Hepatocyte (in vitro differentiated cells): ENCODE data around the gene NRP1. TPM values are rescaled to one million over a fixed set of nuclear protein-coding genes. Genes with fewer than 3 reads are reported as not detected.

Source experiments
- DNase-seq: peaks from one replicate; pipeline ENCODE4 v3.0.0-alpha.2; 2016; ENCODE audit warnings: low spot score
- H2AFZ ChIP-seq: fragments of 200-600 bp; sonication (generic); 2 replicates; pipeline ENCODE4 v1.6.0; 2016; ENCODE audit warnings: antibody characterized with exemption, mild to moderate bottlenecking
- H3K27ac ChIP-seq: fragments of 200-600 bp; sonication (generic); 2 replicates; pipeline ENCODE4 v1.5.1; 2016; ENCODE audit warnings: mild to moderate bottlenecking
- H3K27me3 ChIP-seq: fragments of 200-600 bp; sonication (generic); 2 replicates; pipeline ENCODE4 v1.6.1; 2016
- H3K36me3 ChIP-seq: fragments of 200-600 bp; sonication (generic); replicated peaks from 2 replicates; pipeline ENCODE4 v1.5.1; 2016; ENCODE audit warnings: low read depth; ENCODE audit not compliant: insufficient read depth
- H3K4me1 ChIP-seq: fragments of 200-600 bp; sonication (generic); 2 replicates; pipeline ENCODE4 v1.5.1; 2016; ENCODE audit warnings: mild to moderate bottlenecking, moderate library complexity; ENCODE audit not compliant: insufficient read depth
- H3K4me2 ChIP-seq: fragments of 200-600 bp; sonication (generic); 2 replicates; pipeline ENCODE4 v1.6.0; 2016
- H3K4me3 ChIP-seq: fragments of 200-600 bp; sonication (generic); 2 replicates; pipeline ENCODE4 v1.5.1; 2016; ENCODE audit warnings: mild to moderate bottlenecking
- H3K79me2 ChIP-seq: fragments of 200-600 bp; sonication (generic); 2 replicates; pipeline ENCODE4 v1.6.0; 2017; ENCODE audit warnings: mild to moderate bottlenecking
- H3K9me2 ChIP-seq: fragments of 200-600 bp; sonication (generic); replicated peaks from 2 replicates; pipeline ENCODE4 v1.6.0; 2017; ENCODE audit warnings: mild to moderate bottlenecking; ENCODE audit not compliant: insufficient read depth
- H3K9me3 ChIP-seq: fragments of 200-600 bp; sonication (generic); 2 replicates; pipeline ENCODE4 v1.5.1; 2016; ENCODE audit warnings: low read depth, mild to moderate bottlenecking
- H4K20me1 ChIP-seq: fragments of 200-600 bp; sonication (generic); 2 replicates; pipeline ENCODE4 v1.6.0; 2016; ENCODE audit warnings: mild to moderate bottlenecking; ENCODE audit not compliant: insufficient read depth, poor library complexity, severe bottlenecking
- CTCF ChIP-seq: fragments of 200-600 bp; sonication (generic); IDR thresholded peaks from 2 replicates; pipeline ENCODE4 v1.5.1; 2016; ENCODE audit warnings: antibody characterized with exemption, mild to moderate bottlenecking; ENCODE audit not compliant: poor library complexity
- EZH2 ChIP-seq: fragments of 200-600 bp; sonication (generic); IDR thresholded peaks from 2 replicates; pipeline ENCODE4 v1.6.1; 2016; ENCODE audit warnings: antibody characterized with exemption, mild to moderate bottlenecking, borderline replicate concordance
- EZH2phosphoT487 ChIP-seq: fragments of 200-600 bp; sonication (generic); IDR thresholded peaks from one replicate; pipeline ENCODE4 v1.6.1; 2018; ENCODE audit warnings: antibody characterized with exemption, mild to moderate bottlenecking, low read depth, moderate library complexity; ENCODE audit not compliant: unreplicated experiment, severe bottlenecking
- WGBS: methylation state at CpG from one replicate; pipeline ENCODE4 v1.1.6; 2016; ENCODE audit warnings: low lambda C conversion rate; ENCODE audit errors: missing lambda C conversion rate; 5-methylcytosine and 5-hydroxymethylcytosine counted together
- polyA plus RNA-seq: library from polyadenylated mRNA; unstranded; fragments of >200 nt; fragmentation: Nextera tagmentation; extraction: Ambion mirVana; gene quantifications from 2 replicates; pipeline ENCODE4 v1.2.1, GENCODE V29; 2016
- total RNA-seq: library from RNA; depleted of rRNA; stranded (reverse); fragments of >200 nt; gene quantifications from 2 replicates; pipeline ENCODE4 v1.2.3, GENCODE V29; 2014

Gene NRP1
- total and polyA plus RNA-seq, 2 experiments from 2014 or later: 32.2 to 46.9 TPM

GRCh38 chr10:33307835-33308234 lies 26.6 kb downstream of the NRP1 start:
- Histone ChIP-seq H3K4me3 (no peak overlapping the region), H3K36me3 (no peaks in the 10 kb centered on the region), H3K9me2 (no peaks in the 10 kb centered on the region), H2AFZ (no peak overlapping the region), H3K4me2 (no peak overlapping the region), H3K4me1 (peaks cover 10% of the 10 kb centered on the region), H3K79me2 (peaks cover 75% of the 10 kb centered on the region), H3K27me3 (no peaks in the 10 kb centered on the region), H3K27ac (no peak overlapping the region), H3K9me3 (no peaks in the 10 kb centered on the region), H4K20me1 (no peaks in the 10 kb centered on the region)
- no peak for TF ChIP-seq EZH2phosphoT487
- no peak for TF ChIP-seq CTCF
- no peak for TF ChIP-seq EZH2
- DNase-seq: no peak
- WGBS: 88% methylated on average over 5 of the region's 5 CpGs

GRCh38 chr10:33306701-33307519 lies 27.6 kb downstream of the NRP1 start:
- H3K4me1 ChIP-seq: peaks cover 10% of the 10 kb centered on the region
- peak; percentile 45 for DNase-seq
- no peaks in the 10 kb centered on the region for H4K20me1 ChIP-seq
- H3K4me2 ChIP-seq: peak overlapping the region; percentile 36
- H3K79me2 ChIP-seq: peaks cover 77% of the 10 kb centered on the region
- H3K9me3 ChIP-seq: no peaks in the 10 kb centered on the region
- WGBS: 74% methylated on average over 4 of the region's 4 CpGs
- no peaks in the 10 kb centered on the region for H3K36me3 ChIP-seq
- H3K4me3 ChIP-seq: no peak overlapping the region
- H3K9me2 ChIP-seq: no peaks in the 10 kb centered on the region
- no peak overlapping the region for H2AFZ ChIP-seq
- TF ChIP-seq CTCF (no peak), EZH2 (no peak), EZH2phosphoT487 (no peak)
- H3K27ac ChIP-seq: peak overlapping the region; percentile 63
- no peaks in the 10 kb centered on the region for H3K27me3 ChIP-seq

DNA sequence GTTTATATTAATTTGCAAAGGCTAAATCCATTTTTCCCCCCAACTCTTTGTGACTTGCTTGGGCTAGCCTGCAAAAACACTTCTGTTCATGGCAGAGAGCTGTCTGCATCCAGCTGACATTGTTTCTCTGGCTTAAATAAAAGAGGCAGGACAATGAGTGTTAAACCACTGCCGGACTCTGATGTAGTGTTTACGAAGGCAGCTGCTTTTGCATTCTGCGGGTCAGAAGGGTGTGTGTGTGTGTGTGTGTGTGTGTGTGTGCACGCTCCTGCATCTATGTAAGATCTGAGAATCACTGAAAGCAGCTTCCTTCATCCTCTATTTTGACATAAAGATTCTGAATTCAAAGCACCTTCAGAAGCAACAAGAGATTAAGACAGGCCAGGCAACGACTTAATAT lies 28.3 kb downstream of the NRP1 start:
- peaks cover 77% of the 10 kb centered on the region for H3K79me2 ChIP-seq

More for the DNA sequence above, 28.3 kb downstream of the NRP1 start:
- TF ChIP-seq EZH2phosphoT487 (no peak), CTCF (no peak), EZH2 (no peak)
- H3K36me3 ChIP-seq: no peaks in the 10 kb centered on the region
- H3K9me3 ChIP-seq: no peaks in the 10 kb centered on the region
- DNase-seq: no peak
- no peaks in the 10 kb centered on the region for H4K20me1 ChIP-seq
- WGBS: 45% methylated on average over 5 of the region's 5 CpGs
- H2AFZ ChIP-seq: no peak overlapping the region
- H3K9me2 ChIP-seq: no peaks in the 10 kb centered on the region
- peak overlapping the region; percentile 7 for H3K4me2 ChIP-seq
- no peaks in the 10 kb centered on the region for H3K27me3 ChIP-seq
- peaks cover 10% of the 10 kb centered on the region for H3K4me1 ChIP-seq
- peak overlapping the region; percentile 63 for H3K27ac ChIP-seq
- no peak overlapping the region for H3K4me3 ChIP-seq
